Right cardiac atrium (tissue), 5 donors: ENCODE measurements around the gene CHDH. TPM values are rescaled to one million over a fixed set of nuclear protein-coding genes. Genes with fewer than 3 reads are reported as not detected.

Source experiments
- ATAC-seq, 2 donors: fragments of 200-7000 bp; cut with Tn5 transposase; one replicate each; pipeline versions ENCODE4 v1.8.0 to v1.9.1; 2020; ENCODE audit warnings: moderate library complexity in 2 of 2, mild to moderate bottlenecking in 1 of 2
- DNase-seq, 3 donors: peaks; one replicate each; pipeline ENCODE4 v3.0.0-alpha.2; 2020
- H3K27ac ChIP-seq: one replicate; pipeline ENCODE4 v1.5.1; 2013; ENCODE audit warnings: mild to moderate bottlenecking, low read length, control low read depth, moderate library complexity
- H3K27me3 ChIP-seq: one replicate; pipeline ENCODE4 v1.6.1; 2013; ENCODE audit not compliant: control insufficient read depth, insufficient read depth
- H3K4me1 ChIP-seq: one replicate; pipeline ENCODE4 v1.6.1; 2013; ENCODE audit warnings: low read length; ENCODE audit not compliant: control insufficient read depth, insufficient read depth
- H3K4me3 ChIP-seq: one replicate; pipeline ENCODE4 v1.5.1; 2013; ENCODE audit warnings: low read length, control low read depth
- H3K9me3 ChIP-seq: one replicate; pipeline ENCODE4 v1.6.1; 2013; ENCODE audit warnings: low read length; ENCODE audit not compliant: control insufficient read depth
- WGBS: extraction: QIAGEN DNeasy Blood & Tissue Kit; methylation state at CpG from one replicate; pipeline ENCODE4 v1.1.7; 2013; 5-methylcytosine and 5-hydroxymethylcytosine counted together
- intact Hi-C, 4 donors: fragments of 100-400 bp; cut with DNase I; formaldehyde crosslinking; loops; one replicate each; pipeline versions ENCODE4 v1.11.0 to v1.14.0; 2022 to 2023
- polyA plus RNA-seq: library from polyadenylated mRNA; stranded (reverse); fragments of 200-250 nt; gene quantifications from one replicate; pipeline ENCODE4 v1.2.3, GENCODE V29; 2013
- total RNA-seq, 4 donors: library from RNA; stranded (reverse); fragmentation: NEBNext Ultra II Directional; extraction: Animal tissue kit (Norgen Biotek cat#: 25700); gene quantifications; one replicate each; pipeline ENCODE4 v1.2.1, GENCODE V29; 2021
- donor health status: healthy with polysubstance abuse.
- donor health status: DM: no; HTN: yes; CAD: no.
- donor health status: DM: no; HTN: no; CAD: no.
- donor health status: DM: no; HTN: yes; CAD: no; lungs with severe emphysema.
- donor health status: DM: yes; HTN: yes; CAD: no.

CHDH gene
- total and polyA plus RNA-seq, 5 donors: 2.2 to 8.2 (median 6.0) TPM

DNA sequence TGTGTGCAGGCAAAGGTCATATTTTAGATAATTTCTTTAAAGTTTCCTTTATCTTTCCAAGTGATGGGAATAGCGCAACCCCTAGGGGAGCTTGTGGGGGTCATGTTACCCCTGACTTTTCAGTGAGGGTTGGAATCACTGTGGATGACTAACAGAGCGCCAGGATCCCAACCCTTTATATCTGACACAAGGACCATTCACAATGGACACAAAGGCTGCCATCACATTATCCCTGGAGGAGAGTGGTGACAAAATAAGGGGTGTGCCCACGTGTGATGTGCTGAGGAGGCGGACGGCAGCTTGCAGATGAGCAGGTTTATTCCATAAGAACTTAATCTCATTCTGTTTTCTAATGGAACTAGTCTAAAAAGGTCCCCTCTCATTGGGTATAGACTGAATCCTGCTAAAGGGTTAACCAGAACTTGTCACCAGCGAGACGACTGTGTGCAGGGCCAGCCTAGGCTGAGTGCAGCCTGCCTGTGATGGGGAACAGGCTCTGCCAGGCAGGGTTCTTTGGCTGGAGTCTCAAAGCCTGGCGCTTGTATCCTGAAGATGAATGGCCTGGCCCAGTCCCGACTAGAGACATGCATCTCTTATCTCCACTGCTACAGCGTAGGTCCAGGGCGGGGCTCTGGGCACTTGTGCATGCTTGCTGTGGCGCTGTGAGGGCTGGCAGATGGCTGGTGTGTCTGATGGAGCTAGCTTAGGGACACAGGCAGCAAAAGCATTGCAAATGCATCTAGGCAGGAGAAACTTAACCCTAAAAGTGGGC lies 50.2 kb downstream of the CHDH start:
- intact Hi-C loops: no loop called here
- peak; percentile 25 to 72 (median 69) for DNase-seq

DNA sequence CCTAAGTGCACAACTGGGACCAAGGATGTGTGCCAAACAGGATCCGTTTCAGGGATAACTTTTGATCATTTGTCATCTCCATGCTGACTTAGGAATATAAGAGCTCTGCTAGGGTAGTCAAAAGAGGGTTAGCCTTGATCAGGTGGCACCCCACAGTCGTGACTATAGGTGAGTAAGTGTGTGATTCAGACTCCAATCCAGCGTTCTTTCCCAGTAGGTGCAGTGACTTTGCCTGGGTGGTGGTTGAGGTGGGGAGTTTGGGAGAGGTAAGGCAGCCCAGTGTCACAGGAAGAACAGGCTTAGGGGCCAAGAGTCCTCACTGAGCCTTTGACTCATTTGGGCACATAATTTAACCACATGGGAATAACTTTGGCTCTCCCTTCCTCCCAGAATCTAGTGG lies 51.0 kb downstream of the CHDH start:
- ATAC-seq (no peak), DNase-seq (no peak)
- Histone ChIP-seq H3K27ac (no peak overlapping the region), H3K4me3 (no peak overlapping the region), H3K9me3 (no peaks in the 10 kb centered on the region), H3K27me3 (no peaks in the 10 kb centered on the region), H3K4me1 (no peaks in the 10 kb centered on the region)
- WGBS: 66% methylated on average over 3 of the region's 3 CpGs
- intact Hi-C loops: no loop called here

More for the DNA sequence above, 50.2 kb downstream of the CHDH start:
- Histone ChIP-seq H3K4me1 (no peaks in the 10 kb centered on the region), H3K27me3 (no peaks in the 10 kb centered on the region), H3K9me3 (no peaks in the 10 kb centered on the region), H3K4me3 (no peak overlapping the region), H3K27ac (no peak overlapping the region)
- peak; percentile 76 to 83 for ATAC-seq
- 37% methylated on average over 12 of the region's 12 CpGs for WGBS

- intact Hi-C loops: no loop called here
Measured at GRCh38 chr3:53794597-53794996, 51.6 kb downstream of the CHDH start.

DNA sequence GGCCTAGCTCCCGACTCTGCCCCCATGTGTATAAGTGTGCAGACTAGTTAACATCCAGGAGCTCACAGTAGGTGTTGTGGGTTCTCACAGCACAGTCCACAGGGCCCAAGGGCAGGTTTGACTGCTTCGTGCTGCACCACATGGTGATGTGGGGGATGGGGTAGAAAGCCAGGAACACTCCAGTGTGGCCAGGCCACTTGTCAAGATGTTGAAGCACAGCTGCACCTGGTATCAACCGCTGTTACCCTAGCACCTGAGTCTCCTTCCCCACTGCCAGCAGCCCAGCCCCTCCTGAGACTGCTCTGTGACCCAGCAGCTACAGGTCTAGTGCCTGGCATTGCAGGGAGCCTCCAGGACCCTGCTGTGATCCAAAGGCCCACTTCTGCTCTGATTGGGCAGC lies 53.4 kb downstream of the CHDH start:
- intact Hi-C loops: no loop called here
- 90% methylated on average over 3 of the region's 3 CpGs for WGBS
- ATAC-seq: no peak
- Histone ChIP-seq H3K27me3 (no peaks in the 10 kb centered on the region), H3K9me3 (no peaks in the 10 kb centered on the region), H3K4me3 (no peak overlapping the region), H3K4me1 (no peaks in the 10 kb centered on the region), H3K27ac (no peak overlapping the region)
- no peak for DNase-seq

More at GRCh38 chr3:53794597-53794996, 51.6 kb downstream of the CHDH start:
- Histone ChIP-seq H3K9me3 (no peaks in the 10 kb centered on the region), H3K27ac (no peak overlapping the region), H3K4me3 (no peak overlapping the region), H3K27me3 (no peaks in the 10 kb centered on the region), H3K4me1 (no peaks in the 10 kb centered on the region)
- ATAC-seq (no peak), DNase-seq (no peak)
- 60% methylated on average over 3 of the region's 3 CpGs for WGBS

GRCh38 chr3:53791317-53791716 lies 54.9 kb downstream of the CHDH start:
- no peak overlapping the region for H3K27ac ChIP-seq
- 80% methylated on average over 7 of the region's 7 CpGs for WGBS
- H3K9me3 ChIP-seq: no peaks in the 10 kb centered on the region
- no peak for DNase-seq
- no peaks in the 10 kb centered on the region for H3K27me3 ChIP-seq
- intact Hi-C loops: no loop called here
- no peak for ATAC-seq
- no peaks in the 10 kb centered on the region for H3K4me1 ChIP-seq
- no peak overlapping the region for H3K4me3 ChIP-seq

DNA sequence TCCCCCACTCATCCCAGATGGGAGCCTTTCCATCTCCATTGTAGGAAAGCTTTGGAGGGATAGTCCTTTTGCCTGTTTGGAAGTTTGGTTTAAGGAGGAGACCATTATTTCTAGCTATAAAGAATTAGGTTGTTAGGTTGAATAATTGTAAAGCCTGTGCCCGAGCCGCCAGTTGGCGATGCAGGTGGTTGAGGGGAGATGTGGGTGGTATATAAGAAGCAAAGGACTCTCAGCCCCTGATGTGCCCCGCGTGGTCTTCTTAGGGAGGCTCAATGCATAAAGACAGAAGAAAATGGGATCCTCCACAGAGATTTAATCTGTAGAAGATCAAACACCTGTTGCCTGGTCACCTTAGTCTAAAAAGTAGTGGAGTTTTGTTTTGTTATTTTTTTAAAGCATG lies 55.7 kb downstream of the CHDH start:
- Histone ChIP-seq H3K4me1 (no peaks in the 10 kb centered on the region), H3K27me3 (no peaks in the 10 kb centered on the region), H3K4me3 (no peak overlapping the region), H3K9me3 (no peaks in the 10 kb centered on the region), H3K27ac (no peak overlapping the region)
- 97% methylated on average over 5 of the region's 5 CpGs for WGBS
- intact Hi-C loops: no loop called here
- no peak for ATAC-seq
- no peak for DNase-seq

- ATAC-seq (no peak), DNase-seq (no peak)
- no peak overlapping the region for H3K4me3 ChIP-seq
- H3K27me3 ChIP-seq: no peaks in the 10 kb centered on the region
- intact Hi-C loops: no loop called here
- no peaks in the 10 kb centered on the region for H3K9me3 ChIP-seq
- H3K27ac ChIP-seq: no peak overlapping the region
- H3K4me1 ChIP-seq: no peaks in the 10 kb centered on the region
- whole genome bisulfite sequencing: 86% methylated on average over 16 of the region's 16 CpGs
Measured at GRCh38 chr3:53789459-53789858, 56.8 kb downstream of the CHDH start.

GRCh38 chr3:53788038-53788437 lies 58.2 kb downstream of the CHDH start:
- WGBS: 77% methylated on average over 5 of the region's 5 CpGs
- intact Hi-C loops: no loop called here
- no peak overlapping the region for H3K27ac ChIP-seq
- H3K9me3 ChIP-seq: no peaks in the 10 kb centered on the region
- H3K4me1 ChIP-seq: no peaks in the 10 kb centered on the region
- ATAC-seq: no peak
- no peak overlapping the region for H3K4me3 ChIP-seq
- DNase-seq: no peak
- H3K27me3 ChIP-seq: no peaks in the 10 kb centered on the region

DNA sequence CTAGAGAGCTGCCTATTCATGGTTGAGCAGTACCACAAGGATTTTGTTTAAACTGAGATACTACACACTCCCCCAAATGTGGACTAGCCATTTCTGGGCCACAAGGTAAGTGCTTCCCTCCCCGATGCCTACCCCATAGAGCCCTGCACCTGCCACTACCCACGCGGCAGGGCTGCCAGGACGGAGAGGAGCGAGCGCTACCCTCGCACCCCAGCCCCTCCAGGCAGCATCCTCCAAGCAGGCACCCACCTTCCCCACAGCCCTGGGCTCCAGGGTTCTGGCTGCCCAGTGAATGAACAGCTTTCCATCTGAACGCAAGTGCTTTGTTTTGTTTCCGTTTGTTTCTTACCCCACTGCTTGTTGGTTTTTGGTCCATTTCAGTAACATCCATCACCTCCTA lies 59.2 kb downstream of the CHDH start:
- Histone ChIP-seq H3K27ac (no peak overlapping the region), H3K4me1 (no peaks in the 10 kb centered on the region), H3K27me3 (no peaks in the 10 kb centered on the region), H3K4me3 (no peak overlapping the region), H3K9me3 (no peaks in the 10 kb centered on the region)
- ATAC-seq (no peak), DNase-seq (no peak)
- WGBS: 86% methylated on average over 9 of the region's 9 CpGs
- intact Hi-C loops: no loop called here

- WGBS: 83% methylated on average over 2 of the region's 2 CpGs
- H3K27ac ChIP-seq: no peak overlapping the region
- H3K4me1 ChIP-seq: no peaks in the 10 kb centered on the region
- ATAC-seq (no peak), DNase-seq (no peak)
- intact Hi-C loops: no loop called here
- no peaks in the 10 kb centered on the region for H3K9me3 ChIP-seq
- no peak overlapping the region for H3K4me3 ChIP-seq
- no peaks in the 10 kb centered on the region for H3K27me3 ChIP-seq
Measured at GRCh38 chr3:53780806-53781205, 65.4 kb downstream of the CHDH start.

- 76% methylated on average over 4 of the region's 4 CpGs for WGBS
- intact Hi-C loops: no loop called here
Measured at GRCh38 chr3:53780171-53780570, 66.0 kb downstream of the CHDH start.

DNA sequence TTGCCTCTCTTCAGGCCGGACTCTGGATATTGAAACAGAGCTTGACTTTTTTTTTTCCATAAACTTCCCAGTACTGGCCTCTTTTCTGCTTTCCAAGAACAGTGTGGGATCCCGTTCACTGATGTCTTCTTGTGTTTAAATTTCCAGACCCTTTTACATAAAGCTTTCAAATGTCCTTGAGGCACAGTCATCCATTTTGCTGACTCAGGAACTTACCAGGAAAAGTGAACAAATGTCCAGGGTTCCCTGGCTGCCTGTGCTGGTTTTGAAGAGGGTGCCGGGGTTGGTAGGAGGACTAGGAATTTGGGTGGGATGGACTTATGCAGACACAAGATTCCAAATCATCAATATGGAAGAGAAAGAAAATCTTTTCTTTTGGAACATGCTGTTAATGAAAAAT lies 68.1 kb downstream of the CHDH start:
- ATAC-seq: no peak
- H3K9me3 ChIP-seq: no peaks in the 10 kb centered on the region
- intact Hi-C loops: no loop called here
- H3K27ac ChIP-seq: no peak overlapping the region
- no peaks in the 10 kb centered on the region for H3K27me3 ChIP-seq
- WGBS: 93% methylated on average over 3 of the region's 3 CpGs
- no peaks in the 10 kb centered on the region for H3K4me1 ChIP-seq
- no peak overlapping the region for H3K4me3 ChIP-seq
- no peak for DNase-seq

More at GRCh38 chr3:53780171-53780570, 66.0 kb downstream of the CHDH start:
- Histone ChIP-seq H3K4me1 (no peaks in the 10 kb centered on the region), H3K27me3 (no peaks in the 10 kb centered on the region), H3K9me3 (no peaks in the 10 kb centered on the region), H3K27ac (no peak overlapping the region), H3K4me3 (no peak overlapping the region)
- DNase-seq: no peak
- ATAC-seq: no peak
